HL-60 (cell line): ENCODE results near the gene ARV1.

ENCODE experiments used
- GABPA ChIP-seq: IDR thresholded peaks from 2 replicates; pipeline ENCODE4 v1.6.1; 2012; ENCODE audit warnings: low read depth
- POLR2AphosphoS5 ChIP-seq: IDR thresholded peaks from 2 replicates; pipeline ENCODE4 v1.6.1; 2012; ENCODE audit warnings: low read depth
- SPI1 ChIP-seq: IDR thresholded peaks from 2 replicates; pipeline ENCODE4 v1.6.1; 2012; ENCODE audit warnings: low read depth, mild to moderate bottlenecking, borderline replicate concordance
- TF ChIP-seq, protein P1 (sequence below): IDR thresholded peaks from one replicate; pipeline ENCODE4 v1.5.1; 2011; ENCODE audit warnings: low read length, control low read depth, inconsistent platforms; ENCODE audit not compliant: insufficient read depth
- TF ChIP-seq, protein P2 (sequence below): IDR thresholded peaks from 2 replicates; pipeline ENCODE4 v1.6.1; 2012; ENCODE audit warnings: low read depth; ENCODE audit not compliant: insufficient replicate concordance

DNA sequence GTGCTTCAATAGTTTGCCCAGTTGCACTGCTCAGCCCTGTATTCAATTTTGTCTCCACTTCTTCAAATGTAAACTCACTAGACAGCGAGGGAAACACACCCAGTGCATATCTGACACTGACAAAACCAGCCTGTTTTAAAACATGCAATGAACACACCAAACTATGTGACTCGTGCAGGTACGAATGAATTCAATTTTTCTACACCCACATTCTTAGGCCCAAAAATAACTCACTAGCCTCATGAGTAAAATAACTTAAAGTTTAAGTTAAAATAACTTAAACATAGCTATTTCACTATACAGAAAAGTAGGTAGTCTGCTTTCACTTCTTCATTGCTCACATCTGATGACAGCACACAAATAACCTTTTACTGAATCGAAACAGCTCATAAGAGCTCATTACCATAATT lies 21.3 kb upstream of the ARV1 start:
- TF ChIP-seq GABPA = no peak
- no peak for TF ChIP-seq POLR2AphosphoS5
- TF ChIP-seq, protein P1, sequence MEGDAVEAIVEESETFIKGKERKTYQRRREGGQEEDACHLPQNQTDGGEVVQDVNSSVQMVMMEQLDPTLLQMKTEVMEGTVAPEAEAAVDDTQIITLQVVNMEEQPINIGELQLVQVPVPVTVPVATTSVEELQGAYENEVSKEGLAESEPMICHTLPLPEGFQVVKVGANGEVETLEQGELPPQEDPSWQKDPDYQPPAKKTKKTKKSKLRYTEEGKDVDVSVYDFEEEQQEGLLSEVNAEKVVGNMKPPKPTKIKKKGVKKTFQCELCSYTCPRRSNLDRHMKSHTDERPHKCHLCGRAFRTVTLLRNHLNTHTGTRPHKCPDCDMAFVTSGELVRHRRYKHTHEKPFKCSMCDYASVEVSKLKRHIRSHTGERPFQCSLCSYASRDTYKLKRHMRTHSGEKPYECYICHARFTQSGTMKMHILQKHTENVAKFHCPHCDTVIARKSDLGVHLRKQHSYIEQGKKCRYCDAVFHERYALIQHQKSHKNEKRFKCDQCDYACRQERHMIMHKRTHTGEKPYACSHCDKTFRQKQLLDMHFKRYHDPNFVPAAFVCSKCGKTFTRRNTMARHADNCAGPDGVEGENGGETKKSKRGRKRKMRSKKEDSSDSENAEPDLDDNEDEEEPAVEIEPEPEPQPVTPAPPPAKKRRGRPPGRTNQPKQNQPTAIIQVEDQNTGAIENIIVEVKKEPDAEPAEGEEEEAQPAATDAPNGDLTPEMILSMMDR = no peak
- TF ChIP-seq, protein P2, sequence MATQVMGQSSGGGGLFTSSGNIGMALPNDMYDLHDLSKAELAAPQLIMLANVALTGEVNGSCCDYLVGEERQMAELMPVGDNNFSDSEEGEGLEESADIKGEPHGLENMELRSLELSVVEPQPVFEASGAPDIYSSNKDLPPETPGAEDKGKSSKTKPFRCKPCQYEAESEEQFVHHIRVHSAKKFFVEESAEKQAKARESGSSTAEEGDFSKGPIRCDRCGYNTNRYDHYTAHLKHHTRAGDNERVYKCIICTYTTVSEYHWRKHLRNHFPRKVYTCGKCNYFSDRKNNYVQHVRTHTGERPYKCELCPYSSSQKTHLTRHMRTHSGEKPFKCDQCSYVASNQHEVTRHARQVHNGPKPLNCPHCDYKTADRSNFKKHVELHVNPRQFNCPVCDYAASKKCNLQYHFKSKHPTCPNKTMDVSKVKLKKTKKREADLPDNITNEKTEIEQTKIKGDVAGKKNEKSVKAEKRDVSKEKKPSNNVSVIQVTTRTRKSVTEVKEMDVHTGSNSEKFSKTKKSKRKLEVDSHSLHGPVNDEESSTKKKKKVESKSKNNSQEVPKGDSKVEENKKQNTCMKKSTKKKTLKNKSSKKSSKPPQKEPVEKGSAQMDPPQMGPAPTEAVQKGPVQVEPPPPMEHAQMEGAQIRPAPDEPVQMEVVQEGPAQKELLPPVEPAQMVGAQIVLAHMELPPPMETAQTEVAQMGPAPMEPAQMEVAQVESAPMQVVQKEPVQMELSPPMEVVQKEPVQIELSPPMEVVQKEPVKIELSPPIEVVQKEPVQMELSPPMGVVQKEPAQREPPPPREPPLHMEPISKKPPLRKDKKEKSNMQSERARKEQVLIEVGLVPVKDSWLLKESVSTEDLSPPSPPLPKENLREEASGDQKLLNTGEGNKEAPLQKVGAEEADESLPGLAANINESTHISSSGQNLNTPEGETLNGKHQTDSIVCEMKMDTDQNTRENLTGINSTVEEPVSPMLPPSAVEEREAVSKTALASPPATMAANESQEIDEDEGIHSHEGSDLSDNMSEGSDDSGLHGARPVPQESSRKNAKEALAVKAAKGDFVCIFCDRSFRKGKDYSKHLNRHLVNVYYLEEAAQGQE = no peak
- TF ChIP-seq SPI1 = no peak
